GM04504 (cell line): ENCODE measurements around the gene LMNA.
A peak's percentile ranks its signal among the peaks of the same experiment; 100 is the strongest.
"Not testable (repeated sequence)": the region's sequence is repeated elsewhere in the genome, so short reads cannot be mapped to it uniquely, and the experiment has no call there.

Experiments
- DNase-seq: peaks from one replicate; pipeline ENCODE4 v3.0.0-alpha.2; 2012; ENCODE audit warnings: low read depth

Gene LMNA

DNA sequence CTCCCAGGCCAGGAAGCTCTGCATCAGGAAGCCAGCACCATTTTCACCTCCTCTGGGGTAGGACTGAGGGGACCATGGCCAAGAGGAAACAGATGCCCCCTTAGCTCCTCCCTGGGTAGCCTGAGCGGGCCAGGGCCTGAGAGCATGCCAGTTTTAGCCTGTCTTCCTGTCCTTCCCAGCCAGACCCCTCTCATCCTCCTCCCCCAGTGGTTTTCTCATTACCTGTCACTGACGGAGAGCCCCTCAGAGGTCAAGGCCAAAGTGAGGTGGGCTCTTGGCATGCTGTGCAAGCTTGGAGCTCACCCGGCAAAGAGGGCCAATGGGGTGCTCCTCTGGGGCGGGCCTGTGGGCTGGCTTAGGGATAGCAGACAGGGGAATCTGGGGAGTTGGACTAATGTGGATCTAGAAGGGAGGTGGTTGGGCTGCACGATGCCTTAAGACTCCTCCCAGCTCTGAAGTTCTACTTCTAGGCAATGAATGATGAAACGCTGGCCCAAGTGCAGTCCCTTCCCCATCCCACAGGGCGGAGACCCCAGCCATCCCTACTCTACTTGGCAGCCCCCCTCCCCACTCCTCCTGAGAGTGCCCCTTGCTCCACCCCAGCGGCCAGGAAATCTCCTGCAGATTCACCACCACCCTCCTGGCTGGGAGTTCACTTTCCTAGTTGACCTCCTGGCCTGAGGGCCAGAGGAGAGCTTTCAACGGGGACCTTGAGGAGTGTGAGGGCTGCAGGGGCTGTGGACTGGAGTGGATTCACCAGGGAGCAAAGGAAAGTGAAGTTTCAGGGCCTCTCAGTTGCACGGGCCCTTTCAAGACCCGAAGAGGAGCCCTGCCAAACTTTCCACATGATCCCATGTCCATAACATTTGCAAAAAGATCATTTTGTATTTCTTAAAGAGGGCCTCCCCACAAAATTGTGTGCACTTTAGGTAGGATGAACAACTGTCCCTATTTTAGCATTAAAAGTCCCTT, 9.4 kb upstream of the LMNA start:
- DNase-seq, result peak; percentile 76

DNA sequence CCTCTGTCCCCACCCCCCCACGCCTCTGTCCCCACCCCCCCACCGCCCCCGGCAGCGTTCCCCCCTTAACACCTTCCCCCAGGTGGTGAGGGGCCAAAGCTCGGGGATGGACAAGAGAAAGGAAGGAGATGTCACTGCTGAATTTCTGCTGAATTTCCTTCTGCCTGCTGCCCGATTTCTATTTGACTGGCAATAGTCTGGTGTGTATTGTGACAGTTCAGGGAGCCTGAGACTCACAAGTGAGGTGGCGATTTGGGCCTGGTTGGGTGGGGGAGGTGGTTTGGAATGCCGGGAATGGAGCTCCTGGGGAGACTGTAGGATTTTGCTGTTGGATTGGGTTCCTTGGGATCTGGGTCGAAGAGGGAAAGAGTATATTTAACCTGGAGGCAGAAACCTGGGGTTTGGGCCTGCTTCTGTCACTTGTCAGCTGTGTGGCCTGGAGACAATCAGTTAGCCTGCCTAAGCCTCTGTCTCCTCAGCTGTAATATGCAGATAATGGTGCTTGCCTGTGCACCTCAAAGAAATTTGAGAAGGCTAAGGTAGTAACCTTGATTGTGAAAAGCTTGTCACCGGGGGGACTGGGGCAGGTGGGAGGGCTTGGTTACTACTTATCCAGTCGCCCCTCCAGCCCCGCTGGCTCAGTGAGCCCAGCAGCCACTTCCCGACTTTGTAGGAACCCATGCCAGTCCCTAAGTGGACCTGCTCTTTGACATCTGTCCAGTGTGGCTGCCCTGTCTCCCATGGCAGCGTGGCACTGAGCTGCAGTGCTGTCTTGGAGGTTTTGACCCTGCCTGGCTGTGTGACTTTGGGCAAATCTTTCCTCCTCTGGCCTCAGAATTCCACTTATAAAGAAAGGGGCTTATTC, 7.7 kb upstream of the LMNA start:
- no peak for DNase-seq

DNA sequence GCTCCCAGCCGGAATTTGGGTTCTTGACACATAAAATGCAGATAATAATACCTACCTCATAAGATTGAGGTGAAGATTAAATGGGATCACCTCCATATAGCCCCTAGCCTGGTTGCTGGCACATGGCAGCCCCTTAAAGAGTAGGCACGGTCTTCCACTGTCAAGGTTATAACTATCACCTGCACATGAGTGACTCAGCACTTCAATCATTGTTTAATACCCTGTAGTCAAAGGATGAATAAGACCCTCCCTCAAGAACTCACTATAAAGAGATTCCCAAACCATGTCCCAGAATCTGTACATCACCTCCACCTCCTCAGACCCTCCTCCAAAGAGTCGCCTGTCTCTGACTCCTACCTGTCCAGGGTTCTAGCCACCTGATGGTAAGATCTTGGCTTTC, 6.5 kb upstream of the LMNA start:
- DNase-seq, result no peak

DNA sequence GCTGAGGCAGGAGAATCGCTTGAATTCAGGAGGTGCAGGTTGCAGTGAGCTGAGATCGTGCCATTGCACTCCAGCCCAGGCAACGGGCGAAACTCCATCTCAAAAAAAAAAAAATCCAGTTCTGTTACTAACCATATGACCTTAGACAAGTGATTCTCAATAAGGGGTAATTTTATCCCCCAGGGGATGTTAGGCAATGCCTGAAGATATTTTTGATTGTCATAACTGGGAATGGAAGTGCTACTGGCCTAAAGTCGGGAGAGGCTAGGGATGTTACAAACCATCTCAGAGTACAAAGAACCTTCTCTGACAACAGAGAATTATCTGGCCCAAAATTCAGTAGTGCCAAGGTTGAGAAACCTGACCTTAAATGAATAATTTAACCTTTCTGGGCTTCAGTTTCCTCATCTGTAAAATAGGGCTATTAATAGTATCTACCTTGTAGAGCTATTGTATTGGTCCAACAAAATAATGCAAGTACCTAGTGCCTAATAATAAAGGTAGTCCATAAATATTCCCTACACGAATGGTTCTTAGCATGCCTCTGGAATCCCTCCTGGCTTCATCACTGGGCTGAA, 5.8 kb upstream of the LMNA start:
- DNase-seq, result no peak

DNA sequence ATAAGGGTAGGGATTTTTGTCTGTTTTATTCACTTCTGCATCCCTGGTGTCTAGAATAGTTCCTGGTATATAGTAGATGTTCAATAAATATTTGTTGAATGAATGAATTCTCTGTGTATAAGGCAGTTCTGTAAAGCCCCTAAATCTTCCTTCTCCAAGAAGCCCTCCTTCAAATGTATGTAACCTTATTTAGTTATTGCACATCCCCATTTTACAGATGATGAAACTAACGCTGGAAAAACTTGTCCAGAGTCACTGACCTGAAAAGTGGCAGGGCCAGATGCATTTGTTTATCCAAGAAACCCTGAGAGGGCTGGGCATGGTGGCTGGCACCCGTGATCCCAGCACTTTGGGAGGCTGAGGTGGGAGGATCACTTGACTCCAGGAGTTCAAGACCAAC, 4.3 kb upstream of the LMNA start:
- no peak for DNase-seq

DNA sequence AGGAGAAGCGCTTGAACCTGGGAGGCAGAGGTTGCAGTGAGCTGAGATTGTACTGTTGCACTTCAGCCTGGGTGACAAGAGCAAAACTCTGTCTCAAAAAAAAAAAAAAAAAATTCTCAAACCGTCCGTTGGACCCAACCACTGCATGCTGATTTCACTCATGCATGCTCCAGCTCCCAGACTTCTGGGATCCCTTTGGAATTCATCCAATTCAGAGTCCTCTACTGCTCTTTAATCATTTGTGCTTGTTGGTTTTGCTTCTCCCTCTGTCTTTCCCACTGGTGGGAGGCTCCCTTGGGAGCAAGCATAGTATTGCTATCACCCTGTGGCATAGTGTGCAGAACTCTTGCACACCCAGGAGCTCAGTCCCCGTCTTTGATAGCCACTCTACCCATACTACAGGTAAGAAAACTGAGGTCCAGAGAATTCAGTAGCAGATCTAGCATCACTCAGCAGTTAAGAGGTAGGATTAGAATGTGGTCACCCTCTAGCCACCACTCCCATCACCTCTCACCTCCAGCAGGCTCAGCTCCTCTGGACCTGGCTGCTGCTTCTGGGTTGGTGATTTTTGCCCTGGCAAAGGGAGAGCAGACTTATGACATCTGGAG, 3.1 kb upstream of the LMNA start:
- no peak for DNase-seq

DNA sequence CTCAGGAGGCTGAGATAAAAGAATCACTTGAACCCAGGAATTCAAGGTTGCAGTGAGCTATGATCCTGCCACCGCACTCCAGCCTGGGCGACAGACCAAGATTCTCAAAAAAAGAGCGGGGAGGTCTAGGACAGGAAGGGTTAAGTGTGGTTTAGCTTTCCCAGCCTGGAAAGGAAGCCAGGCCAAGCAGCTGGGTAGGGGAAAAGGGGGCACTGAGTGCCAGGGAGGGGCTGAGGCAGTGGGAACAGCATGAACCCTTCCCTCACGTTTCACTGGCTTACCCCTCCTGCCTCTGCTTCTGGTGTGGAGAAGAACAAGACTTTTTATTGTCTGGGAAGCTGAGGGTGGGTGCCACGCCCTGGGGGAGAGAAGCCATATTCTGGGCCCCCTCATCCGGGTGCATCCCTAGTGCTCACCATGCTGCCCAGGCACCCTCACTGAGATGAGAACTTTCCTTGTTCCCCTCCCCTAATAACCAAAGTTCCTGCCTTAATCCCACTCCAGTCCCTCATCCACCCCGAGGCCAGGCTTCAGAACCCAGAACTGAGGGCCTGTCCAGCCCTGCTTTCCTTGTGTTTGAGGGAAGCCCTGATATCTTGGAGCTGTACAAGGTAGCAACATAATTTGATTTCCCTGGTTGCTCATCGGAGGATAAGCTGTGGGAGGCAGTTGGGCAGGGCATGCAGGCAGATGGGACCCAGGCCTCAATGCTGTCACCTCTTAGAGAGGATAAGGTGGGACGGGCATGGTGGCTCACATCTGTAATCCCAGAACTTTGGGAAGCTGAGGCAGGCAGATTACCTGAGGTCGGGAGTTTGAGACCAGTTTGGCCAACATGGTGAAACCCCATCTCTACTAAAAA, 2.0 kb upstream of the LMNA start:
- no peak for DNase-seq

DNA sequence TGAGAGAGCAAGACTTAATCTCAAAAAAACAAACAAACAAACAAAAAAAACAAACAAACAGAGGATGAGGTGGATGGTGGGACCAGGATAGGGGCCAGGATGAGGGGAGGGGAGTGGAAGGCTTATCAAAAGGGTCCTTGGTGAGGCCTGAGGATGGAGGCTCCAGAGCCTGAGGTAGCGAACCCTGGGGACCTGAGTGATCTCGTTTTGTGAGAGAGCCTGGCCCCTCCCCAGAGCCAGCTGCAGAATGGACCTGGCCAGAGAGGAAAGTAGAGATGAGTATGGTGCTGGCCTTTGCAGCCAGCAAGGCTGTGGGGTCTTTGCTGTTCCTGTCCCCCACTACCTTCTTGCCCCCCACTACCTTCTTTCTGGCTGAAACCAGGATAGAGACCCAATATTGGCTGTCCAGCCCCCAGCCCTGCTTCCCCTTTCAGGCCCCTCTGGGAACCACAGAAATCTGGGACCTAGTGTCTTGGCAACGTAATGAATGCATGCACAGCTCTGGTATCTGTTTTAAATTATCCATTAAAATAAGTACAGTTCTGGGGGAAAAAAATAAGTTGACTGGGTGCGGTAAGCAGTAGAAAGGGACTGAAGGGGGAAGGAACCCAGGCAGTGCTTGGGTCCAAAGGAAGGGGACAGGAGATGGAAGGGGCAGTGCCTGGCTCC, 1.1 kb upstream of the LMNA start:
- no peak for DNase-seq

DNA sequence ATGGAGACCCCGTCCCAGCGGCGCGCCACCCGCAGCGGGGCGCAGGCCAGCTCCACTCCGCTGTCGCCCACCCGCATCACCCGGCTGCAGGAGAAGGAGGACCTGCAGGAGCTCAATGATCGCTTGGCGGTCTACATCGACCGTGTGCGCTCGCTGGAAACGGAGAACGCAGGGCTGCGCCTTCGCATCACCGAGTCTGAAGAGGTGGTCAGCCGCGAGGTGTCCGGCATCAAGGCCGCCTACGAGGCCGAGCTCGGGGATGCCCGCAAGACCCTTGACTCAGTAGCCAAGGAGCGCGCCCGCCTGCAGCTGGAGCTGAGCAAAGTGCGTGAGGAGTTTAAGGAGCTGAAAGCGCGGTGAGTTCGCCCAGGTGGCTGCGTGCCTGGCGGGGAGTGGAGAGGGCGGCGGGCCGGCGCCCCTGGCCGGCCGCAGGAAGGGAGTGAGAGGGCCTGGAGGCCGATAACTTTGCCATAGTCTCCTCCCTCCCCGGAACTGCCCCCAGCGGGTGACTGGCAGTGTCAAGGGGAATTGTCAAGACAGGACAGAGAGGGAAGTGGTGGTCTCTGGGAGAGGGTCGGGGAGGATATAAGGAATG, 505 bp downstream of the LMNA start:
- DNase-seq, result no peak

DNA sequence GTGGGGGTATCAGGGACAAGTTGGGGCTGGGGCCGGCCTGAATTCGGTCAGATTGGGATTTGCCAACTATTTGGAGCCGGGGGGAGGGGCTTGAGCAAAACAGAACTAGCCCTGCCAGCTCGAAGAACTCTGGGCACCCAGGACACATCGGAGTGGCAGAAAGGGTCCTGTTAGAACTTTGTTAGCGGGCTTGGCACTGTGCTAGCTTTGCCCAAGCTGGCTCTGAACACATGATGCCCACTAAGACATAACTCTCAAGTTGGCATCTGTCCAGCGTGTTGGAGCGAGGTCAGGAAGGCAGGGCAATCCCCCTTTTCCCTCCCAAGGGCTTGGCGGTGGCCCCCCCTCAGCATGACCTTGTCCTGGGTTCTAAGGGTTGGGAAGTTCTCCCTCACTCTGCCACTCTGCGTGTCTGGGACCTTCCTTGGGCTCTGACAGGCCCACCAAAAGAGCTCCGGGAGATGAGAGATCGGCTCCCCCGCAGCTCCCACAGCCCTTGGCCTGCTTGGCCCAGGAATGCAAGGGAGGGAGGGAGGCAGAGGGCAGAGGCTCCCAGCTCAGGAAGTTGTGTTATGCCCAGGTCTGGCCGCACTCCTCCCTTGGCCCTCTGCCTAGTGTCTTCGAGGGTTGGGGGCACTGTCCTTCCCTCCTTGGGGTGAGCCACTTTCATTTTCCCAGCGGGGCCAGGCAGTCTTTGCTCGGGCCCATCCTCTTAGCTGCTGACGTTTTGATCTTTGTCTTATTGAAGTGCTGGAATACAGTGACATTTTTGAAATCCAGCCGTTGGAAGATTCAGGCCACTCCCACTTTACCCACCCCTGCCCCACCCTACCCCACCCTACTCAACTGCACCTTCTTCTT, 1.2 kb downstream of the LMNA start:
- peak; percentile 39 for DNase-seq

DNA sequence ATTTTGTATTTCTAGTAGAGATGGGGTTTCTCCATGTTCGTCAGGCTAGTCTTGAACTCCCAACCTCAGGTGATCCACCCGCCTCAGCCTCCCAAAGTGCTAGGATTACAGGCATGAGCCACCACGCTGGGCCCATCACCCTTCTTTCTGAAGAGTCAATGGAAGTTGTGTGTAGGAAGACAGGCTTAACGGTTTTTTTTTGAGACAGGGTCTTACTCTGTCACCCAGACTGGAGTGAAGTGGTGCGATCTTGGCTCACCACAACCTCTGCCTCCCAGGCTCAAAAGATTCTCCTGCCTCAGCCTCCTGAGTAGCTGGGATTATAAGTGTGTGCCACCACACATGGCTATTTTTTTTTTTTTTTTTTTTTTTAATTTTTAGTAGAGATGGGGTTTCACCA, 2.2 kb downstream of the LMNA start:
- DNase-seq, result not testable (repeated sequence)

DNA sequence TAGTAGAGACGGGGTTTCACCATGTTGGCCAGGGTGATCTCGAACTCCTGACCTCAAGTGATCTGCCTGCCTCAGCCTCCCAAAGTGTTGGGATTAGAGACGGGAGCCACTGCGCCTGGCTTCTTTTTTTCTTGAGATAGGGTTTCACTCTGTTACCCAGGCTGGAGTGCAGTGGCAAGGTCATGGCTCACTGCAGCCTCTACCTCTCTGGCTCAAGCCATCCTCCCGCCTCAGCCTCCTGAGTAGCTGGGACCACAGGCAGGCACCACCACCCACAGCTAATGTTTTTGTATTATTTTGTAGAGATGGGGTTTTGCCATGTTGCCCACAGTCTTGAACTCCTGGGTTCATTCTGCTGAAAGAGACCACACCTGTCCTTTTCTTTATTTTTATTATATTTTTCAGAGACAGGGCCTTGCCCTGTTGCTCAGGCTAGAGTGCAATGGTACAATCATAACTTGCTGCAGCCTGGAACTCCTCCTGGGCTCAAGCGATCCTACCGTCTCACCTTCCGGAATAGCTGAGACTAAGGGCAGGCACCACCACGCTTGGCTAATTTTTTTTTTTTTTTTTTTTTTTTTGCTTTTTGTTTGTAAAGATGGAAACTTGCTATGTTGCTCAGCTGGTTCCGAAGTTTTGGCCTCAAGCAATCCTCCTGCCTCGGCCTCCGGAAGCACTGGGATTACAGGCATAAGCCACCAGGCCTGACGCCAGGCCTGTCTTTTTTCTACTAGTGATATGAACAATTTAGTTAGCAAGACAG, 3.1 kb downstream of the LMNA start:
- DNase-seq, result no peak

DNA sequence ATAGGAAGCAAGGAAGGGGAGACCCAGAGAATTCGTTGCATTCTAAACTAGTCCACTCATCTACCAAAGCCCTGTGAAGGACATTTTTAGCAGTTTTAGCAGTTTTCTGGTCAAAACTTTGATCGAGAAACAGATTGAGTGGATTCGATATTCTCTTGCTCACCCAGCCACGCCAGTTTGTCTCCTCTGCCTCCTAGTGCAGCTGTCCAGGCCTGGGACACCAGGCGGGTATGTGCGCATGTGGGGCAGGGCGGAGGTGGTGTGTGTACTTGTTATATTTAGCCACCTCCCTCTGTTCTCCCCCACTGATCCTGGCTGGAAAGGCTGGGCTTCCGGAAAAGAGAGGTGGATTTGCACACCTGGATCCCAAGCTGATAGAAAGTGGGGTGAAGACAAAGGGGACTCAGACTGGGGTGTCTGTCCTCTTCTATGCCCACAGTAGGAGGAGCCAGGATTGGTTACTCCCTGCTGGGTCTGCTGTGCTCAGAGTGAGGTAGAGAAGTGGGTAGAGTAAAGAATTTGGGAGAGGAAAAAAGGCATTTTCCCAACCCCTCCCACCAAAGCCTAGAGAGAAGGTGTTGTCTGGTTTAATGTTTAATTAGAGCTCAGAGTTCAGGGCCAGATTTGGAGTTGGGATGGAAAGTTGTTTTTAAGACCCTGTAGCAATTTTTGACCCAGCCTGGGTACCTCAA, 3.8 kb downstream of the LMNA start:
- DNase-seq, result no peak

DNA sequence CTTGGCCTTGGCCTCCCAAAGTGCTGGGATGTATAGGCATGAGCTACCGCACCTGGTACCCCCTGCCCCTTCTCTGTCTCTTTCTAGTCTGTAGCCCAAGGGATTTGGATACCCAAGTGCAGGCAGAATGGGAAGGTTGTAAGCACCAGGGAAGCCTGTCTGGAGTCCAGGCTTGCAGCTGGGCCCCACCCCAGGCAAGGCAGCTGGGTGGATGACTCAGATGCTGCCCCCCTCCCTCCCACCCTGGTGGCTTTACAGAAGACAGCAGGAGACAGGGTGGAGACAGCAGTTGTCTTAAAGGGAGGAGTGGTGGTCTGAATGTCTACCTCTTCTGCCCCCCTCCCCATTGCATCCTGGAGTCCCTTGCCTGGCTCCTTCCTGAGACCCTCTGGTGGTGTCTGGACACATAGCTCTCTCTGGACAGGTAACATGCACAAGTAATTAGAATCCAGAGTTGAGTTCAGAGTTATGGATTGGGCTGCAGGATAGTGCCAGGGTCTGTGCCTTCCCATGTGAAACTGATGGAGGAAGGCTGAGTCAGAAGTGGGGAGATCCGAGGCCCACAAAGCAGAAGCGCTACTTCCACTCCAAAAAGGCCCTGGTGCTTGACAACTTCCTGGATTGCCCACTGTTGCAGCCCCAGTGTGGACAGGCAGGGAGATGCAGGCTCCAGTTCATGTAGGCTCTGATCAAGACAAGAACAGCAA, 5.1 kb downstream of the LMNA start:
- DNase-seq, result no peak

DNA sequence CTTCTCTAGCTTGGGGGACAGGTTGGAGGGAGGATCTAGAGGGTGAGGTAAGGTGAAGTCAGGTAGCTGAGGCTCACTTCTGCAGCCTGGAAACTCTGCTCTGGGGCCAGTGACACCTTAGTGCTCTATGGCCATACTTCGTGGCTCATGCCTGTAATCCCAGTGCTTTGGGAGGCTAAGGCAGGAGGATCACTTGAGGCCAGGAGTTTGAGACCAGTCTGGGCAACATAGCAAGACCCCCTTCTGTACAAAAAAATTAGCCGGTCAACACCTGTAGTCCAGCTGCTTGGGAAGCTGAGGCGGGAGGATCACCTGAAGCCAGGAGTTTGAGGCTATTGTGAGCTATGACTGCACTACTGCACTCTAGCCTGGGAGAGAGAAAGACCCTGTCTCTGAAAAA, 5.8 kb downstream of the LMNA start:
- no peak for DNase-seq

DNA sequence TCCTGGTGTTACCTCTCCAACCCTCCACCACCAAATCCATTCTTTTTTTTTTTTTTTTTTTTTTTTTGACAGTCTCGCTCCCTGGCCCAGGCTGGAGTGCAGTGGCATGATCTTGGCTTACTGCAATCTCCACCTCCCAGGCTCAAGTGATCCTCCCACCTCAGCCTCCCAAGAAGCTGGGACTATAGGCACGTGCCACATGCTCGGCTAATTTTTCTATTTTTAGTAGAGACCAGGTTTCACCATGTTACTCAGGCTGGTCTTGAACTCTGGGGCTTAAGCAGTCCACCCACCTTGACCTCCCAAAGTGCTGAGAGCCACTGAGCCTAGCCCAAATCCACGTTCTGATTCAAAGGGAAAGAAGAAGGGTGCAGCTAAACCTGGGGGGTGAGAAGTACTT, 6.5 kb downstream of the LMNA start:
- not testable (repeated sequence) for DNase-seq

DNA sequence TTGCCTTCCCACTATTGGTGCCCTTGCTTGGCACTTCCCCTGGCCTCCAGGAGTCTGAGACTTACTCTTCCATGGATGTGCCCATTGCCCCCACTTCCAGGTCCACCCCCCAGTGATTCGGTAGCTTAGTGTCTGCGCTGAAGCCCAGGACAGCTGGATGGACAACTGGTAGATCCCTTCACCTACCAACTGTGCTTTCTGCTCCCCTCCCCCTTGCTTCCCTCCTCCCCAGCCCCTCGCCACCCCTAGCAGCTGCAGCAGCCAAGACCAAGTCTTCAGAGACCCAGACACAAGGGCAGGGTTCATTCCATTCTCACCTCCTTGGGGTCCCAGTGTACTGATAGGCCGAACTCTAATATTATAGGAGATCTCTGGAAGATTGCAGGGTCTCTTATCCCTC, 6.9 kb downstream of the LMNA start:
- DNase-seq, result no peak
